Body of pancreas (tissue), 4 donors: ENCODE data around the gene DHX30. TPM values are rescaled to one million over a fixed set of nuclear protein-coding genes. Genes with fewer than 3 reads are reported as not detected.
A peak's percentile ranks its signal among the peaks of the same experiment; 100 is the strongest.
"Not testable (repeated sequence)": the region's sequence is repeated elsewhere in the genome, so short reads cannot be mapped to it uniquely, and the experiment has no call there.

Experiments
- ATAC-seq: fragments of 150-250 bp; one replicate; pipeline ENCODE4 v1.9.1; 2016
- DNase-seq, 4 donors: peaks; one replicate each; pipeline ENCODE4 v3.0.0-alpha.2; 2019
- H3K27ac ChIP-seq, 4 donors: fragments of 200-600 bp; sonication (generic); 1 replicate in 3 of 4; 2 replicates in 1 of 4; pipeline versions ENCODE4 v1.5.1 to v1.6.1; 2016 to 2019; ENCODE audit warnings: mild to moderate bottlenecking in 1 of 4, mixed read lengths in 1 of 4, moderate library complexity in 1 of 4
- H3K27me3 ChIP-seq, 2 donors: fragments of 200-600 bp; sonication (generic); one replicate each; pipeline ENCODE4 v1.6.0; 2016; ENCODE audit warnings: mild to moderate bottlenecking in 1 of 2
- H3K36me3 ChIP-seq, 2 donors: fragments of 200-600 bp; sonication (generic); replicated peaks in 1 of 2; 2 replicates each; pipeline ENCODE4 v1.5.1; 2016; ENCODE audit warnings: low read depth in 2 of 2; ENCODE audit not compliant: insufficient read depth in 1 of 2
- H3K4me1 ChIP-seq: fragments of 200-600 bp; sonication (generic); one replicate; pipeline ENCODE4 v1.6.0; 2016
- H3K4me3 ChIP-seq, 2 donors: fragments of 200-600 bp; sonication (generic); 1 replicate in 1 of 2; 2 replicates in 1 of 2; pipeline ENCODE4 v1.5.1; 2016 to 2019
- H3K9me3 ChIP-seq, 3 donors: fragments of 200-600 bp; sonication (generic); 1 replicate in 2 of 3; 2 replicates in 1 of 3; pipeline ENCODE4 v1.5.1; 2016
- CTCF ChIP-seq, 7 experiments: fragments of 450-650 bp in 4 of 7; fragments of 200-600 bp in 3 of 7; sonication (generic) in 3 of 7; IDR thresholded peaks; one replicate each; pipeline ENCODE4 v1.5.1; 2016 to 2019; ENCODE audit warnings: antibody characterized with exemption in 7 of 7
- POLR2A ChIP-seq, 3 donors: fragments of 450-650 bp; IDR thresholded peaks; one replicate each; pipeline ENCODE4 v1.6.1; 2016; ENCODE audit warnings: antibody characterized with exemption in 3 of 3, mild to moderate bottlenecking in 2 of 3
- WGBS, 2 donors: methylation state at CpG; one replicate each; pipeline ENCODE4 v1.1.5; 2017; 5-methylcytosine and 5-hydroxymethylcytosine counted together
- intact Hi-C: fragments of 100-400 bp; cut with DNase I; formaldehyde crosslinking; loops from one replicate; pipeline ENCODE4 v1.15.1; 2023
- total RNA-seq, 2 donors: library from RNA; depleted of rRNA; stranded (reverse); fragments of >200 nt; gene quantifications; one replicate each; pipeline ENCODE4 v1.1.0, GENCODE V29; 2016

The DHX30 gene
- 10 to 100 TPM; 28.3 to 50.4 TPM for total RNA-seq

- Histone ChIP-seq H3K27me3 (no peaks in the 10 kb centered on the region), H3K4me3 (peak within 1 kb of the TSS; percentile 65 to 80), H3K4me1 (peaks cover 15% of the 10 kb centered on the region), H3K27ac (peak within 1 kb of the TSS; percentile 89 to 98 (median 96)), H3K36me3 (peaks cover 0 to 2% of the 10 kb centered on the region in 2 donors), H3K9me3 (no peaks in the 10 kb centered on the region)
- peak; percentile 87 for ATAC-seq
- TF ChIP-seq CTCF (IDR thresholded peaks at IDR 0.05) (no peak), POLR2A (IDR thresholded peaks at IDR 0.05) (peak; percentile 67 to 72 (median 70))
- peak; percentile 85 to 89 (median 87) for DNase-seq
- intact Hi-C loops: no loop called here
- WGBS, 2 donors: 0 to 1% methylated on average over 3 to 76 of the region's 90 CpGs
Measured at GRCh38 chr3:47802734-47803479, at the start of gene DHX30. Gene DHX30 (plus strand): TSS chr3:47803138. CDS start chr3:47810684, 7,546 bp downstream.

- no peak overlapping the region for H3K4me3 ChIP-seq
Measured at GRCh38 chr3:47758261-47759025, 44.5 kb upstream of the DHX30 start.

GRCh38 chr3:47760207-47760606, 42.7 kb upstream of the DHX30 start:
- H3K27ac ChIP-seq, DNase-seq, H3K27me3 ChIP-seq, ATAC-seq, H3K4me3 ChIP-seq, H3K36me3 ChIP-seq, intact Hi-C loops, H3K9me3 ChIP-seq, H3K4me1 ChIP-seq: not testable (repeated sequence)
- 89 to 90% methylated on average over 4 of the region's 4 CpGs for WGBS, 2 donors

More at GRCh38 chr3:47758261-47759025, 44.5 kb upstream of the DHX30 start:
- no peak overlapping the region for H3K27ac ChIP-seq
- peaks cover 0 to 4% of the 10 kb centered on the region in 2 donors for H3K36me3 ChIP-seq
- H3K4me1 ChIP-seq: no peaks in the 10 kb centered on the region
- H3K27me3 ChIP-seq: no peaks in the 10 kb centered on the region
- TF ChIP-seq CTCF (IDR thresholded peaks at IDR 0.05) (no peak), POLR2A (IDR thresholded peaks at IDR 0.05) (no peak)
- ATAC-seq (no peak), DNase-seq (no peak)
- 90 to 91% methylated on average over 14 of the region's 14 CpGs for WGBS, 2 donors
- no peaks in the 10 kb centered on the region for H3K9me3 ChIP-seq
- intact Hi-C loops: no loop called here

- DNase-seq (no peak), ATAC-seq (no peak)
- Histone ChIP-seq H3K27me3 (no peaks in the 10 kb centered on the region), H3K36me3 (peaks cover 0 to 6% of the 10 kb centered on the region in 2 donors), H3K4me1 (no peaks in the 10 kb centered on the region), H3K4me3 (no peak overlapping the region), H3K27ac (no peak overlapping the region), H3K9me3 (no peaks in the 10 kb centered on the region)
- no peak for TF ChIP-seq CTCF (IDR thresholded peaks at IDR 0.05)
- TF ChIP-seq POLR2A (IDR thresholded peaks at IDR 0.05): no peak
- intact Hi-C loops: no loop called here
- WGBS, 2 donors: 94 to 98% methylated on average over 4 of the region's 4 CpGs
Measured at GRCh38 chr3:47761046-47761445, 41.9 kb upstream of the DHX30 start.

GRCh38 chr3:47762233-47762632, 40.7 kb upstream of the DHX30 start:
- peaks cover 0 to 3% of the 10 kb centered on the region in 2 donors for H3K36me3 ChIP-seq

More at GRCh38 chr3:47762233-47762632, 40.7 kb upstream of the DHX30 start:
- intact Hi-C loops: no loop called here
- WGBS, 2 donors: 49 to 51% methylated on average over 4 of the region's 4 CpGs
- ATAC-seq (no peak), DNase-seq (no peak)
- Histone ChIP-seq H3K4me3 (no peak overlapping the region), H3K9me3 (no peaks in the 10 kb centered on the region), H3K4me1 (no peaks in the 10 kb centered on the region), H3K27ac (no peak overlapping the region), H3K27me3 (no peaks in the 10 kb centered on the region)
- TF ChIP-seq POLR2A (IDR thresholded peaks at IDR 0.05) (no peak), CTCF (IDR thresholded peaks at IDR 0.05) (no peak)
